ENCODE measurements around the gene HSPA12A. TPM values are rescaled to one million over a fixed set of nuclear protein-coding genes. Genes with fewer than 3 reads are reported as not detected.

The HSPA12A gene
- total RNA-seq, 1 donor from 2014 or later = 7.9 TPM

- Mint-ChIP-seq H3K27me3 (ENCODE audit: low read depth, unreplicated experiment) (peaks cover 13% of the 10 kb centered on the region), H3K36me3 (ENCODE audit: low read depth, unreplicated experiment) (no peaks in the 10 kb centered on the region), H3K4me1 (ENCODE audit: low read depth, unreplicated experiment) (no peaks in the 10 kb centered on the region), H3K9me3 (ENCODE audit: unreplicated experiment) (no peaks in the 10 kb centered on the region), H3K4me3 (ENCODE audit: unreplicated experiment) (no peak overlapping the region), H3K27ac (ENCODE audit: unreplicated experiment) (no peak overlapping the region)
- no peak overlapping the region for H2AFZ ChIP-seq (ENCODE audit: low read depth, low read length)
- H3K4me2 ChIP-seq (ENCODE audit: low read length) = no peak overlapping the region
- H3K4me3 ChIP-seq (ENCODE audit: insufficient read depth, low read depth, low read length) = no peak overlapping the region
- H3K36me3 ChIP-seq (ENCODE audit: insufficient read depth, low read length) = no peaks in the 10 kb centered on the region
- H4K20me1 ChIP-seq (ENCODE audit: insufficient read depth, low read length) = peaks cover 19% of the 10 kb centered on the region
- no peak for FAIRE-seq
- no peaks in the 10 kb centered on the region for H3K9me3 ChIP-seq (ENCODE audit: insufficient read depth, low read depth, low read length)
- TF ChIP-seq EZH2 (IDR thresholded peaks at IDR 0.05; ENCODE audit: insufficient read depth, low read length) (no peak), CTCF (IDR thresholded peaks at IDR 0.05; ENCODE audit: insufficient read depth, low read depth, low read length) (no peak)
- no peaks in the 10 kb centered on the region for H3K27me3 ChIP-seq (ENCODE audit: insufficient read depth, low read length)
- H3K9ac ChIP-seq (ENCODE audit: low read length) = no peak overlapping the region
- H3K79me2 ChIP-seq (ENCODE audit: insufficient read depth, low read length) = no peaks in the 10 kb centered on the region
- no peaks in the 10 kb centered on the region for H3K4me1 ChIP-seq (ENCODE audit: insufficient read depth, low read length)
- H3K27ac ChIP-seq (ENCODE audit: low read depth, low read length) = no peak overlapping the region
- DNase-seq (ENCODE audit: low read depth) = no peak
These were observed 27.0 kb downstream of the HSPA12A start for GRCh38 chr10:116715341-116715740.

GRCh38 chr10:116713846-116714245 lies 28.5 kb downstream of the HSPA12A start:
- H3K27ac ChIP-seq (ENCODE audit: low read depth, low read length) = no peak overlapping the region
- no peaks in the 10 kb centered on the region for H3K36me3 Mint-ChIP-seq (ENCODE audit: low read depth, unreplicated experiment)

More at GRCh38 chr10:116713846-116714245, 28.5 kb downstream of the HSPA12A start:
- Histone ChIP-seq H2AFZ (ENCODE audit: low read depth, low read length) (no peak overlapping the region), H3K79me2 (ENCODE audit: insufficient read depth, low read length) (no peaks in the 10 kb centered on the region), H3K4me1 (ENCODE audit: insufficient read depth, low read length) (no peaks in the 10 kb centered on the region), H3K27me3 (ENCODE audit: insufficient read depth, low read length) (no peaks in the 10 kb centered on the region), H3K9ac (ENCODE audit: low read length) (no peak overlapping the region), H3K36me3 (ENCODE audit: insufficient read depth, low read length) (no peaks in the 10 kb centered on the region), H3K4me3 (ENCODE audit: insufficient read depth, low read depth, low read length) (no peak overlapping the region), H3K9me3 (ENCODE audit: insufficient read depth, low read depth, low read length) (no peaks in the 10 kb centered on the region), H4K20me1 (ENCODE audit: insufficient read depth, low read length) (peaks cover 22% of the 10 kb centered on the region), H3K4me2 (ENCODE audit: low read length) (no peak overlapping the region)
- peaks cover 2% of the 10 kb centered on the region for H3K9me3 Mint-ChIP-seq (ENCODE audit: unreplicated experiment)
- peaks cover 16% of the 10 kb centered on the region for H3K27me3 Mint-ChIP-seq (ENCODE audit: low read depth, unreplicated experiment)
- no peak overlapping the region for H3K27ac Mint-ChIP-seq (ENCODE audit: unreplicated experiment)
- DNase-seq (ENCODE audit: low read depth) (no peak), FAIRE-seq (no peak)
- no peak overlapping the region for H3K4me3 Mint-ChIP-seq (ENCODE audit: unreplicated experiment)
- TF ChIP-seq EZH2 (IDR thresholded peaks at IDR 0.05; ENCODE audit: insufficient read depth, low read length) = no peak
- TF ChIP-seq CTCF (IDR thresholded peaks at IDR 0.05; ENCODE audit: insufficient read depth, low read depth, low read length) = no peak
- no peaks in the 10 kb centered on the region for H3K4me1 Mint-ChIP-seq (ENCODE audit: low read depth, unreplicated experiment)
